KMS-11 (cell line): Measurements from ENCODE around the gene MAGI2.

Experiments used
- H2AFZ ChIP-seq: fragments of 200-600 bp; sonication (generic); 2 replicates; pipeline ENCODE4 v1.6.1; 2016; ENCODE audit warnings: antibody characterized with exemption, mixed run types, low read depth
- H3K27ac ChIP-seq: fragments of 200-600 bp; sonication (generic); 2 replicates; pipeline ENCODE4 v1.6.1; 2016; ENCODE audit warnings: mild to moderate bottlenecking, mixed run types
- H3K27me3 ChIP-seq: fragments of 200-600 bp; sonication (generic); 2 replicates; pipeline ENCODE4 v1.6.1; 2017; ENCODE audit warnings: mild to moderate bottlenecking, low read depth, mixed run types, moderate library complexity; ENCODE audit not compliant: insufficient read depth
- H3K36me3 ChIP-seq: fragments of 200-600 bp; sonication (generic); 2 replicates; pipeline ENCODE4 v1.6.1; 2017; ENCODE audit warnings: mild to moderate bottlenecking, mixed run types; ENCODE audit not compliant: insufficient read depth
- H3K4me1 ChIP-seq: fragments of 200-600 bp; sonication (generic); 2 replicates; pipeline ENCODE4 v1.6.1; 2016; ENCODE audit warnings: mild to moderate bottlenecking, low read depth, mixed run types; ENCODE audit not compliant: poor library complexity, severe bottlenecking
- H3K4me2 ChIP-seq: fragments of 200-600 bp; sonication (generic); 2 replicates; pipeline ENCODE4 v1.7.0; 2016; ENCODE audit warnings: mild to moderate bottlenecking, mixed run types
- H3K4me3 ChIP-seq: fragments of 200-600 bp; sonication (generic); IDR thresholded peaks from 2 replicates; pipeline ENCODE4 v1.6.1; 2017; ENCODE audit warnings: low read depth, low read length, mixed read lengths; ENCODE audit not compliant: insufficient read depth
- H3K79me2 ChIP-seq: fragments of 200-600 bp; sonication (generic); 2 replicates; pipeline ENCODE4 v1.6.1; 2016; ENCODE audit warnings: low read depth, mixed run types; ENCODE audit not compliant: insufficient read depth
- H3K9ac ChIP-seq: fragments of 200-600 bp; sonication (generic); 2 replicates; pipeline ENCODE4 v1.6.1; 2016; ENCODE audit warnings: mild to moderate bottlenecking, mixed run types
- H4K20me1 ChIP-seq: fragments of 200-600 bp; sonication (generic); 2 replicates; pipeline ENCODE4 v1.6.1; 2016; ENCODE audit warnings: mild to moderate bottlenecking, mixed run types; ENCODE audit not compliant: insufficient read depth
- CTCF ChIP-seq: fragments of 200-600 bp; sonication (generic); conservative IDR thresholded peaks from 2 replicates; pipeline ENCODE4 v1.6.1; 2017; ENCODE audit warnings: low read depth, mild to moderate bottlenecking, antibody characterized with exemption, low read length, moderate library complexity, mixed read lengths

The MAGI2 gene

DNA sequence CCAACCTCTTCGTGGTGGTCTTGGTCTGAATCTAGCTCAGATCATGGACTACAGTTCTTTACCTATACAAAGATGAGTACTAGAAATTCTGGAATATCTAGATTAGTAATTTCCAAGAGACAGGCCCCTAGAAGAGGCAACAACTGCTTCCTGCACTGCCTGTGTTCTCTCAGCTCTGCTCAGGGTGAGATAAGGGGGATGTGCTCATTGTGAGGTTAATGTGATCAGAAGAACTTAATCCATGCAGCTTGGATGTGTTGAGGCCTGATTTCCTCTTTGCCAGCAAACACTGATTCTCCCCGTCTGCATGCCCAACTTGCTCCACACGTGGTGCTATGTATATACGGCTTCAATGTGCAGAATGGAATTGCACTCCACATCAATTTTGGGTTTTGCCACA is 1386.9 kb downstream of the MAGI2 start:
- Histone ChIP-seq H3K4me3 (no peak overlapping the region), H3K79me2 (no peaks in the 10 kb centered on the region)

GRCh38 chr7:78063758-78064157 is 1389.7 kb downstream of the MAGI2 start:
- no peak overlapping the region for H3K27ac ChIP-seq
- H3K4me2 ChIP-seq, result no peak overlapping the region
- no peak overlapping the region for H3K4me3 ChIP-seq
- no peak for TF ChIP-seq CTCF
- no peaks in the 10 kb centered on the region for H3K79me2 ChIP-seq
- H3K9ac ChIP-seq, result no peak overlapping the region
- H4K20me1 ChIP-seq, result no peaks in the 10 kb centered on the region
- no peaks in the 10 kb centered on the region for H3K4me1 ChIP-seq
- H2AFZ ChIP-seq, result no peak overlapping the region
- no peaks in the 10 kb centered on the region for H3K27me3 ChIP-seq
- H3K36me3 ChIP-seq, result no peaks in the 10 kb centered on the region

More for the DNA sequence above, 1386.9 kb downstream of the MAGI2 start:
- H3K4me1 ChIP-seq, result no peaks in the 10 kb centered on the region
- no peaks in the 10 kb centered on the region for H3K27me3 ChIP-seq
- H3K36me3 ChIP-seq, result no peaks in the 10 kb centered on the region
- no peak overlapping the region for H3K4me2 ChIP-seq
- no peak overlapping the region for H3K27ac ChIP-seq
- no peaks in the 10 kb centered on the region for H4K20me1 ChIP-seq
- no peak overlapping the region for H2AFZ ChIP-seq
- TF ChIP-seq CTCF, result no peak
- no peak overlapping the region for H3K9ac ChIP-seq

- no peak overlapping the region for H3K4me3 ChIP-seq
- H3K4me1 ChIP-seq, result no peaks in the 10 kb centered on the region
- no peak overlapping the region for H3K27ac ChIP-seq
- no peaks in the 10 kb centered on the region for H3K27me3 ChIP-seq
- no peaks in the 10 kb centered on the region for H4K20me1 ChIP-seq
- no peaks in the 10 kb centered on the region for H3K36me3 ChIP-seq
- no peaks in the 10 kb centered on the region for H3K79me2 ChIP-seq
- no peak for TF ChIP-seq CTCF
- no peak overlapping the region for H2AFZ ChIP-seq
- no peak overlapping the region for H3K4me2 ChIP-seq
- H3K9ac ChIP-seq, result no peak overlapping the region
Observed at GRCh38 chr7:78062214-78062613, 1391.3 kb downstream of the MAGI2 start.

DNA sequence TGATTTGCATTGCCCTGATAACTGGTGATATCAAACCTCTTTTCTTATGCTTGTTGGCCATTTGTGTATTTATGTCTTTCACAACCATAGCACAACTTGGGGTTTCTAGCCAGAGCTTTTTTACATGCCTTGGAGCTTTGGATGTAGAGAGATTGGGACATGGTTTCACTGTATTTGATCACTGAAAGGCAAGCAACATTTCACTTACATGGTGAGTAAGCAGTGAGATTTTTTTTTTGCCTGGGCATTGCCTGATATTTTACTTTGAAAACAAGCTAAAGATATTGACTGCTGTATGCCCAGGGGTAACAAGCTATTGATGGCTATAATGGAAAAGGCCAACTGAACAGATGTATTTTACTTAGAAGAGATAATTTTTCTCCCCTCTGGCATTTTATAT is 1395.9 kb downstream of the MAGI2 start:
- Histone ChIP-seq H4K20me1 (no peaks in the 10 kb centered on the region), H3K27ac (no peak overlapping the region), H3K79me2 (no peaks in the 10 kb centered on the region), H3K4me3 (no peak overlapping the region), H3K4me1 (no peaks in the 10 kb centered on the region), H3K27me3 (no peaks in the 10 kb centered on the region), H2AFZ (no peak overlapping the region), H3K4me2 (no peak overlapping the region), H3K9ac (no peak overlapping the region), H3K36me3 (no peaks in the 10 kb centered on the region)
- no peak for TF ChIP-seq CTCF
